Heart left ventricle (tissue), 13 donors: Measurements from ENCODE around the gene PTCRA.

Source experiments
- CTCF ChIP-seq, 12 donors: fragments of 200-600 bp; sonication (generic) in 4 of 12; IDR thresholded peaks; one replicate each; pipeline versions ENCODE4 v1.5.0 to v1.8.0; 2018 to 2022; ENCODE audit warnings: antibody characterized with exemption in 12 of 12, mild to moderate bottlenecking in 5 of 12
- POLR2A ChIP-seq, 2 donors: fragments of 450-650 bp; IDR thresholded peaks; one replicate each; pipeline ENCODE4 v1.6.1; 2017; ENCODE audit warnings: antibody characterized with exemption in 2 of 2, mild to moderate bottlenecking in 2 of 2, moderate library complexity in 2 of 2
- donor health status: ischemic (EF 13 %, LVEDD 7.1; RV severe dilation, severe dysfunction).
- donor health status: DM: no; HTN: yes; CAD: no.
- donor health status: DM: no; HTN: no; CAD: no.
- donor health status: ischemic (EF 25% LVEDD 6.9; RV normal size, moderate dysfunction).
- donor health status: ischemic (EF 25% LVEDD 5.7; RV mildly dilated, moderate dysfunction).
- donor health status: ischemic (EF 35%, LVEDD 5.7; RV mildly dilated, moderate dysfunction).
- donor health status: nonischemic (EF 11% LVEDD 7.7; RV severe dilation, severe dysfunction).
- donor health status: DM: yes; HTN: yes; CAD: no.
- donor health status: PGD.
- donor health status: ischemic (EF 29% LVEDD 5.4; RV normal size, mild dysfunction).
- donor health status: nonischemic (EF 23%, LVEDD 6.1; RV moderate dilation, normal function).

- TF ChIP-seq CTCF (IDR thresholded peaks at IDR 0.05) (no peak), POLR2A (IDR thresholded peaks at IDR 0.05) (no peak)
Measured at GRCh38 chr6:42891199-42891722, 24.6 kb upstream of the PTCRA start.
